H9 (cell line): ENCODE data around the gene USP22. TPM values are rescaled to one million over a fixed set of nuclear protein-coding genes. Genes with fewer than 3 reads are reported as not detected.

ENCODE experiments used
- DNase-seq: peaks from one replicate; pipeline ENCODE4 v3.0.0-alpha.2; 2017
- H2AFZ ChIP-seq: one replicate; pipeline ENCODE4 v1.6.1; 2013; ENCODE audit warnings: mild to moderate bottlenecking, low read length, control low read depth, moderate library complexity
- H2AK5ac ChIP-seq: 2 replicates; pipeline ENCODE4 v1.6.1; 2013; ENCODE audit warnings: low read length, control low read depth, mixed read lengths; ENCODE audit not compliant: insufficient read length
- H2BK120ac ChIP-seq: one replicate; pipeline ENCODE4 v1.6.1; 2013; ENCODE audit warnings: low read depth, mild to moderate bottlenecking, low read length, control low read depth, inconsistent platforms; ENCODE audit not compliant: poor library complexity, severe bottlenecking
- H2BK12ac ChIP-seq: 2 replicates; pipeline ENCODE4 v1.6.1; 2013; ENCODE audit warnings: low read length, control low read depth, mixed read lengths, low read depth; ENCODE audit not compliant: insufficient read length
- H2BK15ac ChIP-seq: 2 replicates; pipeline ENCODE4 v1.6.1; 2013; ENCODE audit warnings: low read depth, low read length, control low read depth
- H2BK20ac ChIP-seq: one replicate; pipeline ENCODE4 v1.6.1; 2013; ENCODE audit warnings: low read depth, mild to moderate bottlenecking, low read length, control low read depth, inconsistent platforms; ENCODE audit not compliant: poor library complexity, severe bottlenecking
- H2BK5ac ChIP-seq: 2 replicates; pipeline ENCODE4 v1.6.1; 2013; ENCODE audit warnings: low read length, control low read depth, mixed read lengths; ENCODE audit not compliant: insufficient read length
- H3K14ac ChIP-seq: 2 replicates; pipeline ENCODE4 v1.6.1; 2013; ENCODE audit warnings: low read length, control low read depth; ENCODE audit not compliant: insufficient read depth
- H3K18ac ChIP-seq: 2 replicates; pipeline ENCODE4 v1.6.1; 2013; ENCODE audit warnings: low read depth, mild to moderate bottlenecking, mixed read lengths, low read length, control low read depth; ENCODE audit not compliant: insufficient read length
- H3K23ac ChIP-seq: 2 replicates; pipeline ENCODE4 v1.6.1; 2013; ENCODE audit warnings: low read length, control low read depth, mixed read lengths, low read depth; ENCODE audit not compliant: insufficient read length
- H3K23me2 ChIP-seq: 2 replicates; pipeline ENCODE4 v1.6.1; 2013; ENCODE audit warnings: low read depth, mild to moderate bottlenecking, mixed read lengths, low read length, control low read depth; ENCODE audit not compliant: insufficient read length, poor library complexity, severe bottlenecking
- H3K27ac ChIP-seq: 2 replicates; pipeline ENCODE4 v1.5.1; 2013; ENCODE audit warnings: low read length, control low read depth, mixed read lengths, low read depth; ENCODE audit not compliant: insufficient read length
- H3K27me3 ChIP-seq: 2 replicates; pipeline ENCODE4 v1.6.1; 2013; ENCODE audit warnings: low read length, control low read depth, inconsistent platforms; ENCODE audit not compliant: insufficient read depth
- H3K4ac ChIP-seq: 2 replicates; pipeline ENCODE4 v1.6.1; 2013; ENCODE audit warnings: low read depth, mild to moderate bottlenecking, control low read depth, inconsistent platforms, low read length, moderate library complexity
- H3K4me1 ChIP-seq: 2 replicates; pipeline ENCODE4 v1.6.1; 2013; ENCODE audit warnings: low read length, control low read depth, inconsistent platforms; ENCODE audit not compliant: insufficient read depth
- H3K4me2 ChIP-seq: 2 replicates; pipeline ENCODE4 v1.6.1; 2013; ENCODE audit warnings: low read length, control low read depth, mixed read lengths; ENCODE audit not compliant: insufficient read length, insufficient read depth
- H3K56ac ChIP-seq: 2 replicates; pipeline ENCODE4 v1.6.1; 2013; ENCODE audit warnings: low read depth, mild to moderate bottlenecking, mixed read lengths, low read length, control low read depth; ENCODE audit not compliant: insufficient read length
- H3K79me1 ChIP-seq: 2 replicates; pipeline ENCODE4 v1.6.1; 2013; ENCODE audit warnings: low read depth, mild to moderate bottlenecking, moderate library complexity, low read length, control low read depth, inconsistent platforms; ENCODE audit not compliant: insufficient read depth, poor library complexity, severe bottlenecking
- H3K79me2 ChIP-seq: 2 replicates; pipeline ENCODE4 v1.6.1; 2013; ENCODE audit warnings: low read length, control low read depth, inconsistent platforms; ENCODE audit not compliant: insufficient read depth
- H3K9ac ChIP-seq: 2 replicates; pipeline ENCODE4 v1.6.1; 2013; ENCODE audit warnings: low read length, control low read depth, mixed read lengths; ENCODE audit not compliant: insufficient read length; ENCODE audit errors: extremely low read depth
- H3K9me3 ChIP-seq: one replicate; pipeline ENCODE4 v1.6.1; 2013; ENCODE audit warnings: low read depth, low read length, inconsistent platforms; ENCODE audit not compliant: control insufficient read depth
- H3T11ph ChIP-seq: one replicate; pipeline ENCODE4 v1.6.1; 2013; ENCODE audit warnings: mild to moderate bottlenecking, low read length, control low read depth, inconsistent platforms
- H4K20me1 ChIP-seq: one replicate; pipeline ENCODE4 v1.6.1; 2013; ENCODE audit not compliant: control insufficient read depth, insufficient read length, insufficient read depth
- H4K5ac ChIP-seq: 2 replicates; pipeline ENCODE4 v1.6.1; 2013; ENCODE audit warnings: low read depth, mild to moderate bottlenecking, mixed read lengths, low read length, control low read depth; ENCODE audit not compliant: insufficient read length
- H4K8ac ChIP-seq: replicated peaks from 2 replicates; pipeline ENCODE4 v1.6.1; 2013; ENCODE audit warnings: low read length, control low read depth, mixed read lengths, low read depth; ENCODE audit not compliant: insufficient read length
- H4K91ac ChIP-seq: 2 replicates; pipeline ENCODE4 v1.6.1; 2013; ENCODE audit warnings: low read depth, mild to moderate bottlenecking, moderate library complexity, mixed read lengths, low read length, control low read depth; ENCODE audit not compliant: insufficient read length
- H3K27ac Mint-ChIP-seq, 3 experiments: 2 replicates in 2 of 3; 3 replicates in 1 of 3; pipeline ENCODE4 v1.8.0; 2020 to 2021; ENCODE audit warnings: mixed read lengths in 3 of 3, mild to moderate bottlenecking in 1 of 3, moderate library complexity in 1 of 3
- H3K27me3 Mint-ChIP-seq: 2 replicates; pipeline ENCODE4 v1.8.0; 2021; ENCODE audit warnings: low read depth, mild to moderate bottlenecking, moderate library complexity, mixed read lengths
- H3K36me3 Mint-ChIP-seq, 3 experiments: 2 replicates in 2 of 3; 3 replicates in 1 of 3; pipeline ENCODE4 v1.8.0; 2020 to 2021; ENCODE audit warnings: low read depth in 3 of 3, mixed read lengths in 3 of 3; ENCODE audit not compliant: insufficient read depth in 1 of 3
- H3K4me1 Mint-ChIP-seq, 2 experiments: 2 replicates each; pipeline ENCODE4 v1.8.0; 2020; ENCODE audit warnings: mixed read lengths in 2 of 2
- H3K4me3 Mint-ChIP-seq, 2 experiments: 2 replicates in 1 of 2; 3 replicates in 1 of 2; pipeline ENCODE4 v1.8.0; 2020 to 2021; ENCODE audit warnings: mild to moderate bottlenecking in 2 of 2, mixed read lengths in 2 of 2, moderate library complexity in 1 of 2
- H3K9me3 Mint-ChIP-seq, 2 experiments: 2 replicates in 1 of 2; 3 replicates in 1 of 2; pipeline ENCODE4 v1.8.0; 2020; ENCODE audit warnings: mild to moderate bottlenecking in 2 of 2, mixed read lengths in 2 of 2, moderate library complexity in 1 of 2
- WGBS: extraction: QIAGEN DNeasy Blood & Tissue Kit; methylation state at CpG from one replicate; pipeline ENCODE4 v1.1.7; 2013; ENCODE audit warnings: missing lambda C conversion rate, low lambda C conversion rate, mixed read lengths; ENCODE audit not compliant: insufficient read length; ENCODE audit errors: extremely low coverage; 5-methylcytosine and 5-hydroxymethylcytosine counted together
- total RNA-seq: library from RNA; stranded (reverse); gene quantifications from 2 replicates; pipeline ENCODE4 v1.2.1, GENCODE V29; 2021
- TF ChIP-seq, protein P1 (sequence below): fragments of 200-600 bp; sonication (generic); conservative IDR thresholded peaks from 3 replicates; pipeline ENCODE4 v1.8.0; 2021; ENCODE audit warnings: antibody characterized with exemption, mild to moderate bottlenecking

USP22 gene
- total RNA-seq, 1 experiment from 2014 or later = 345 TPM

DNA sequence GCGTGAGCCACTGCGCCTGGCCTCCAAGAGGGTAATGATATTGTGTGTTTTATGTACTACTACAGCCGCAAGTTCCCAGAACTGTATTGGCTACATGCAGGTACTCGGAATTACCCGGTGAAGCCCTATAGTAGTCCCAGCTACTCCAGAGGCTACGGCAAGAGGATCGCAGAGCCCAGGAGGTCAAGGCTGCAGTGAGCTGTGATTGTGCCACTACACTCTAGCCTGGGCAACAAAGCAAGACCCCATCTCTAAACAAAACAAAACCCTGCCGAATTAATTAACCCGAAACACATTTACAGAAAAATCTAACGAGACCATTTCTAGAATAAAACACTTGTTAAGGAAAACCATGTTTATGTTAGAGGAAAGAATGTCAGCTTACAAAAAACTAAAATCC is 2.2 kb upstream of the USP22 start:
- H3K56ac ChIP-seq = no peak overlapping the region
- H3K23ac ChIP-seq = no peak overlapping the region
- no peaks in the 10 kb centered on the region for H3K4me1 ChIP-seq
- no peak overlapping the region for H2BK5ac ChIP-seq
- no peaks in the 10 kb centered on the region for H4K20me1 ChIP-seq
- no peak overlapping the region for H4K8ac ChIP-seq
- Mint-ChIP-seq H3K4me1 (peaks cover 14 to 21% of the 10 kb centered on the region in 2 experiments), H3K9me3 (peaks cover 0 to 4% of the 10 kb centered on the region in 2 experiments; a peak in 2 of 5 replicates), H3K4me3 (peak overlapping the region in 1 of 2 experiments; percentile 17; a peak in 2 of 5 replicates), H3K27ac (peak overlapping the region in 1 of 3 experiments; percentile 74; a peak in 1 of 7 replicates), H3K36me3 (peaks cover 0 to 9% (median 6%) of the 10 kb centered on the region in 3 experiments; a peak in 5 of 7 replicates), H3K27me3 (no peaks in the 10 kb centered on the region; the same call in 1 of the 2 replicates)
- H2BK120ac ChIP-seq = no peak overlapping the region
- H3K79me1 ChIP-seq = no peaks in the 10 kb centered on the region
- H3T11ph ChIP-seq = no peak overlapping the region
- H2AK5ac ChIP-seq = no peak overlapping the region
- H2BK12ac ChIP-seq = no peak overlapping the region
- no peak overlapping the region for H2AFZ ChIP-seq
- WGBS = no CpG with 5 or more reads among the region's 10 CpGs
- H3K9ac ChIP-seq = no peak overlapping the region
- H2BK20ac ChIP-seq = no peak overlapping the region
- TF ChIP-seq, protein P1, sequence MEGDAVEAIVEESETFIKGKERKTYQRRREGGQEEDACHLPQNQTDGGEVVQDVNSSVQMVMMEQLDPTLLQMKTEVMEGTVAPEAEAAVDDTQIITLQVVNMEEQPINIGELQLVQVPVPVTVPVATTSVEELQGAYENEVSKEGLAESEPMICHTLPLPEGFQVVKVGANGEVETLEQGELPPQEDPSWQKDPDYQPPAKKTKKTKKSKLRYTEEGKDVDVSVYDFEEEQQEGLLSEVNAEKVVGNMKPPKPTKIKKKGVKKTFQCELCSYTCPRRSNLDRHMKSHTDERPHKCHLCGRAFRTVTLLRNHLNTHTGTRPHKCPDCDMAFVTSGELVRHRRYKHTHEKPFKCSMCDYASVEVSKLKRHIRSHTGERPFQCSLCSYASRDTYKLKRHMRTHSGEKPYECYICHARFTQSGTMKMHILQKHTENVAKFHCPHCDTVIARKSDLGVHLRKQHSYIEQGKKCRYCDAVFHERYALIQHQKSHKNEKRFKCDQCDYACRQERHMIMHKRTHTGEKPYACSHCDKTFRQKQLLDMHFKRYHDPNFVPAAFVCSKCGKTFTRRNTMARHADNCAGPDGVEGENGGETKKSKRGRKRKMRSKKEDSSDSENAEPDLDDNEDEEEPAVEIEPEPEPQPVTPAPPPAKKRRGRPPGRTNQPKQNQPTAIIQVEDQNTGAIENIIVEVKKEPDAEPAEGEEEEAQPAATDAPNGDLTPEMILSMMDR = no peak
- no peaks in the 10 kb centered on the region for H3K27me3 ChIP-seq
- H3K27ac ChIP-seq = no peak overlapping the region
- H3K4ac ChIP-seq = no peak overlapping the region
- no peaks in the 10 kb centered on the region for H3K9me3 ChIP-seq
- no peak overlapping the region for H3K18ac ChIP-seq
- H3K23me2 ChIP-seq = peaks cover 8% of the 10 kb centered on the region
- no peak overlapping the region for H4K91ac ChIP-seq
- peaks cover 20% of the 10 kb centered on the region for H3K79me2 ChIP-seq
- H4K5ac ChIP-seq = no peak overlapping the region
- H3K4me2 ChIP-seq = no peak overlapping the region
- no peak overlapping the region for H3K14ac ChIP-seq
- no peak overlapping the region for H2BK15ac ChIP-seq
- DNase-seq = no peak
